Measurements from ENCODE around the gene CCL2. TPM values are rescaled to one million over a fixed set of nuclear protein-coding genes. Genes with fewer than 3 reads are reported as not detected.

The CCL2 gene
- total RNA-seq, 1 donor from 2014 or later, result 44.1 TPM

- Mint-ChIP-seq H3K4me3 (ENCODE audit: unreplicated experiment) (no peak overlapping the region), H3K27me3 (ENCODE audit: low read depth, unreplicated experiment) (no peaks in the 10 kb centered on the region), H3K9me3 (ENCODE audit: unreplicated experiment) (peaks cover 4% of the 10 kb centered on the region), H3K36me3 (ENCODE audit: low read depth, unreplicated experiment) (no peaks in the 10 kb centered on the region), H3K4me1 (ENCODE audit: low read depth, unreplicated experiment) (peaks cover 39% of the 10 kb centered on the region), H3K27ac (ENCODE audit: unreplicated experiment) (peak overlapping the region; percentile 93)
- Histone ChIP-seq H3K4me1 (ENCODE audit: insufficient read depth, low read length) (peaks cover 24% of the 10 kb centered on the region), H3K4me2 (ENCODE audit: low read length) (peak overlapping the region; percentile 68), H3K79me2 (ENCODE audit: insufficient read depth, low read length) (no peaks in the 10 kb centered on the region), H3K9ac (ENCODE audit: low read length) (peak overlapping the region; percentile 51), H2AFZ (ENCODE audit: low read depth, low read length) (no peak overlapping the region), H3K9me3 (ENCODE audit: insufficient read depth, low read depth, low read length) (no peaks in the 10 kb centered on the region), H3K4me3 (ENCODE audit: insufficient read depth, low read depth, low read length) (peak overlapping the region; percentile 11), H4K20me1 (ENCODE audit: insufficient read depth, low read length) (no peaks in the 10 kb centered on the region), H3K27ac (ENCODE audit: low read depth, low read length) (peak overlapping the region; percentile 83), H3K36me3 (ENCODE audit: insufficient read depth, low read length) (no peaks in the 10 kb centered on the region), H3K27me3 (ENCODE audit: insufficient read depth, low read length) (no peaks in the 10 kb centered on the region)
- FAIRE-seq (peak; percentile 26), DNase-seq (ENCODE audit: low read depth) (peak; percentile 86)
- no peak for TF ChIP-seq EZH2 (IDR thresholded peaks at IDR 0.05; ENCODE audit: insufficient read depth, low read length)
- no peak for TF ChIP-seq CTCF (IDR thresholded peaks at IDR 0.05; ENCODE audit: insufficient read depth, low read depth, low read length)
Observed at GRCh38 chr17:34299956-34300577, 45.0 kb downstream of the CCL2 start.

DNA sequence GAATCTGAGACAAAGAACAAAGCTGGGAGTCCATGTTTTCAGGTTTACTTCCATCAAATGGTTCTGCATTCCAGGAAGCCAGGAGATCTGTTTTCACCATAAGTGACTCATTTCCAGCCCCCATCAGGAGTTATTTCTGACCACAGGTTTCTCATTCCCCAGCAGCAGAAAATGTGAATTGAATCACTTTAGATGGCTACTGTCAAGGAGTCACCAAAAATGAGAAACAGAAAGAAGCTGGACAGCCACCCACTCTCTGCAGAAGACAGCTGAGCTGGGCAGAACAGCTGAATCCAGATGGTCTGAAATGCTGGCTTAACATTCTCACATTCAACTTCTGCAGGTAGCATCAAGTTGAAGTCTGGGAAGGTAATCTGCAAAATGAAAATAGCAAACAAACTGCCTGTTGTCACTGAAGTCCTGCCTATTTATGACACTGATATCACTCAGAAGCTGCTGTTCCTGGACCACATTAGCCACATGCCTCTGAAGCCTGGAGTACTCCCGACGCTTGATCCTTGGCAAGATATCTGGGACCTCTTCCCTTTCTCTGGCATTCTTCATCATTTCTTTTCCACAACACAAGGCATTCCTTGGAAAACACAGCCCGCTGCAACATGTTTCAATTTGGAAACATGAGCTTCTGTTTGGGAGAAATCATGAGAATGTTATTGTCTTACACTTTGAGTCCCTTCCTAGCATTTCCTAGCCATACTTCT is 45.7 kb downstream of the CCL2 start:
- Mint-ChIP-seq H3K27me3 (ENCODE audit: low read depth, unreplicated experiment) (no peaks in the 10 kb centered on the region), H3K9me3 (ENCODE audit: unreplicated experiment) (peaks cover 4% of the 10 kb centered on the region), H3K27ac (ENCODE audit: unreplicated experiment) (peak overlapping the region; percentile 93), H3K4me1 (ENCODE audit: low read depth, unreplicated experiment) (peaks cover 39% of the 10 kb centered on the region), H3K4me3 (ENCODE audit: unreplicated experiment) (no peak overlapping the region), H3K36me3 (ENCODE audit: low read depth, unreplicated experiment) (no peaks in the 10 kb centered on the region)
- Histone ChIP-seq H3K9ac (ENCODE audit: low read length) (peak overlapping the region; percentile 51), H3K4me1 (ENCODE audit: insufficient read depth, low read length) (peaks cover 24% of the 10 kb centered on the region), H4K20me1 (ENCODE audit: insufficient read depth, low read length) (no peaks in the 10 kb centered on the region), H3K79me2 (ENCODE audit: insufficient read depth, low read length) (no peaks in the 10 kb centered on the region), H3K36me3 (ENCODE audit: insufficient read depth, low read length) (no peaks in the 10 kb centered on the region), H3K9me3 (ENCODE audit: insufficient read depth, low read depth, low read length) (no peaks in the 10 kb centered on the region), H3K4me3 (ENCODE audit: insufficient read depth, low read depth, low read length) (no peak overlapping the region), H3K27me3 (ENCODE audit: insufficient read depth, low read length) (no peaks in the 10 kb centered on the region), H3K27ac (ENCODE audit: low read depth, low read length) (peak overlapping the region; percentile 83), H2AFZ (ENCODE audit: low read depth, low read length) (no peak overlapping the region), H3K4me2 (ENCODE audit: low read length) (peak overlapping the region; percentile 68)
- DNase-seq (ENCODE audit: low read depth) (peak; percentile 92), FAIRE-seq (no peak)
- TF ChIP-seq CTCF (IDR thresholded peaks at IDR 0.05; ENCODE audit: insufficient read depth, low read depth, low read length), result no peak
- no peak for TF ChIP-seq EZH2 (IDR thresholded peaks at IDR 0.05; ENCODE audit: insufficient read depth, low read length)

- TF ChIP-seq EZH2 (IDR thresholded peaks at IDR 0.05; ENCODE audit: insufficient read depth, low read length), result no peak
- TF ChIP-seq CTCF (IDR thresholded peaks at IDR 0.05; ENCODE audit: insufficient read depth, low read depth, low read length), result no peak
- FAIRE-seq (no peak), DNase-seq (ENCODE audit: low read depth) (no peak)
- Histone ChIP-seq H3K27ac (ENCODE audit: low read depth, low read length) (no peak overlapping the region), H4K20me1 (ENCODE audit: insufficient read depth, low read length) (no peaks in the 10 kb centered on the region), H3K4me3 (ENCODE audit: insufficient read depth, low read depth, low read length) (no peak overlapping the region), H2AFZ (ENCODE audit: low read depth, low read length) (no peak overlapping the region), H3K27me3 (ENCODE audit: insufficient read depth, low read length) (no peaks in the 10 kb centered on the region), H3K9me3 (ENCODE audit: insufficient read depth, low read depth, low read length) (no peaks in the 10 kb centered on the region), H3K9ac (ENCODE audit: low read length) (no peak overlapping the region), H3K36me3 (ENCODE audit: insufficient read depth, low read length) (no peaks in the 10 kb centered on the region), H3K79me2 (ENCODE audit: insufficient read depth, low read length) (no peaks in the 10 kb centered on the region), H3K4me1 (ENCODE audit: insufficient read depth, low read length) (peaks cover 30% of the 10 kb centered on the region), H3K4me2 (ENCODE audit: low read length) (no peak overlapping the region)
- Mint-ChIP-seq H3K4me1 (ENCODE audit: low read depth, unreplicated experiment) (peaks cover 39% of the 10 kb centered on the region), H3K4me3 (ENCODE audit: unreplicated experiment) (no peak overlapping the region), H3K27ac (ENCODE audit: unreplicated experiment) (peak overlapping the region; percentile 28), H3K27me3 (ENCODE audit: low read depth, unreplicated experiment) (no peaks in the 10 kb centered on the region), H3K9me3 (ENCODE audit: unreplicated experiment) (peaks cover 4% of the 10 kb centered on the region), H3K36me3 (ENCODE audit: low read depth, unreplicated experiment) (no peaks in the 10 kb centered on the region)
Observed at GRCh38 chr17:34301986-34302385, 46.9 kb downstream of the CCL2 start.

All from astrocyte (in vitro differentiated cells and primary cell).